NCI-H345 treated with DMSO at 0.1 percent for 48 hours (cell line): ENCODE data around the gene TCF21.
A peak's percentile ranks its signal among the peaks of the same experiment; 100 is the strongest.

ENCODE experiments used
- DNase-seq: peaks from one replicate; lab custom pipeline; 2025; ENCODE audit not compliant: unreplicated experiment; lab: John Stamatoyannopoulos, UW

TCF21 gene

DNA sequence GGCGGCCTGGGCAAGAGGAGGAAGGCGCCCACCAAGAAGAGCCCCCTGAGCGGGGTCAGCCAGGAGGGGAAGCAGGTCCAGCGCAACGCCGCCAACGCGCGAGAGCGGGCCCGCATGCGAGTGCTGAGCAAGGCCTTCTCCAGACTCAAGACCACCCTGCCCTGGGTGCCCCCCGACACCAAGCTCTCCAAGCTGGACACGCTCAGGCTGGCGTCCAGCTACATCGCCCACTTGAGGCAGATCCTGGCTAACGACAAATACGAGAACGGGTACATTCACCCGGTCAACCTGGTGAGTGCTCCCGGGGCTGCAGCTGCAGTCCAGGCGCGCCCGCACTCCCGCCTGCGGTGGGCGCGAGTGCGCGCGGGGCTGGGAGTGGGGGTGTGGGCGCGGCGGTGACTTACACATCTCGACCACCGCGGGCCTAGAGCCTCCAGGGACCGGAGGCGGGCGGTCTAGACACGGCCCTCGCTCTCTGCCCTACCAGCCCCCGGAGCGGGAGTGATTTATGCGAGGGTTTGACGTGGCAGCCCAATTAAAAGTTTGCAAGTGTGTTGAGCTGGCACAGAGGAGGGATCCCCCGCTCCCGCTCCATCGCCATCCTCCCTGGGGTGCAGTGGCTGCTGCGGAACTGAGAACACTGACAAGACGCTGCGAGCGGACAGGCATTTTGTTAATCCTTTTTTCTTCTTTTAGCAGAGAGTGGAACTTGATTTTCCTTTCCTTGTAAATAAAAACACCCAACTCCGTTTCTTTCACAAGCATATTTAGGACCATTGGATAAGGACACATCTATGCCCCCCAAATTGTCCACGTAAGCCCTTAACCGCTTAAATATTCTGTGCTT lies 867 bp downstream of the TCF21 start:
- DNase-seq, result no peak

- DNase-seq, result no peak
Measured at GRCh38 chr6:133890711-133891148, 1.8 kb downstream of the TCF21 start.

DNA sequence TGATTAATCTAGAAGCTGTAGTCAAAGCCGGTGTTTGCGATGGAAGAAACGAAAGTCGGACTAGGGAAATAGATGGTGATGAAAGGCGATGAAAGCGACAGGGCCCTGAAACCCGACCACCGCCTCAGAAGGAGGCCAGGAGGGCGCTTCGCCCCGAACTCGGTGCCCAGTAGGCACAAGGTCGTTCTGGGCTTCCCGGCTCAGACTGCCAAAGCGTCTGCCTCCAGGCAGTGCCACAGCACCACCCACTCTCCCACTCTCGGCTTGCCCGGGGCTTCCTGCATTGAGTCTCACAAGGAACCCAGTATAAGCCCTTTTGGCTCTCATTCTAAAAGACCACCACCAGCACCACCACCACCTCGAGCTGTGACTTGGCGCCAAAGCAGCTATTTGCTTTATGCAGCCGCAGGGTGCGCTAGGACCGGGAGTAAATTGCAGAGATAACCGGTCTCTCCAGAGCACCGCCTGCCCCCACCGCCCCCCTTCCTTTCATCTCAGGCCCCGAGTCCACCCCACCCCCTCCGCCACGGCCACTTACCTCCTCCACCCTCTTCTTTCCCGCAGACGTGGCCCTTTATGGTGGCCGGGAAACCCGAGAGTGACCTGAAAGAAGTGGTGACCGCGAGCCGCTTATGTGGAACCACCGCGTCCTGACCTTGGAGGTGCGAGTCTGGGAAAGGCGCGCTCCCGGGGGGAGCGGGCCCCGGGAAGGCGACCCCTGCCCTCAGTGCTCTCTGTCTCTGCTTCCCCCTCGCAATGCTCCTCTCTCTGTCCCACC lies 2.4 kb downstream of the TCF21 start:
- DNase-seq, result no peak

GRCh38 chr6:133891927-133892812 lies 3.3 kb downstream of the TCF21 start:
- DNase-seq, result no peak

- no peak for DNase-seq
Measured at GRCh38 chr6:133892813-133893691, 4.1 kb downstream of the TCF21 start.

- no peak for DNase-seq
Measured at GRCh38 chr6:133893946-133894345, 5.0 kb downstream of the TCF21 start.

GRCh38 chr6:133894369-133894768 lies 5.5 kb downstream of the TCF21 start:
- DNase-seq, result no peak

DNA sequence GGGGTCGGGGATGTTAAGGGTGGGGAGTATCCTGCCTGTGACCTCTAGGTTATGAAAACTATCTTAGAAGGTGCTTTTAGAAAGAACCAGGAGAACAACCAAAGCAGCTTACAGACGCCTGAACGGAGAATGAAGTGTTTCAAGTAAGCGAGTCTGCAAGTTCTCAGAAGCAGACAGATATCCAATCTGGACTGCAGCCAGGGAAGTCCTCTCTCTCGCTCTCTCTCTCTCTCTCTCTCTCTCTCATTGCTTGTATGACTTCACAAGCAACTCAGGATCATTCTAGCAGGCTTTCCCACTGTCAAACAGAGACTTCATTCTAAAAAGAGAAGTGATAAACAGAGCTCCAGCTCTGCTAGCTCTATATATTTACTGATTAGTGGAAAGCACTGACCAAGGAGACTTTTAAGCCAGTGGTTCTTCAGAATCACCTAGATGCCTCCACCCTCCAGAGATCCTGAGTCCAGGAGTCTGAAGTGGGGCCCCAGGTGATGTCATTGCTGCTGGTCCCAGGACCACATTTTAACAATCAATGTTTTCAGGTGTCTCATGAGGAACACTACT lies 6.0 kb downstream of the TCF21 start:
- DNase-seq, result no peak

- no peak for DNase-seq
Measured at GRCh38 chr6:133895573-133896343, 6.8 kb downstream of the TCF21 start.

GRCh38 chr6:133896344-133896721 lies 7.4 kb downstream of the TCF21 start:
- no peak for DNase-seq

- no peak for DNase-seq
Measured at GRCh38 chr6:133898263-133898662, 9.3 kb downstream of the TCF21 start.

DNA sequence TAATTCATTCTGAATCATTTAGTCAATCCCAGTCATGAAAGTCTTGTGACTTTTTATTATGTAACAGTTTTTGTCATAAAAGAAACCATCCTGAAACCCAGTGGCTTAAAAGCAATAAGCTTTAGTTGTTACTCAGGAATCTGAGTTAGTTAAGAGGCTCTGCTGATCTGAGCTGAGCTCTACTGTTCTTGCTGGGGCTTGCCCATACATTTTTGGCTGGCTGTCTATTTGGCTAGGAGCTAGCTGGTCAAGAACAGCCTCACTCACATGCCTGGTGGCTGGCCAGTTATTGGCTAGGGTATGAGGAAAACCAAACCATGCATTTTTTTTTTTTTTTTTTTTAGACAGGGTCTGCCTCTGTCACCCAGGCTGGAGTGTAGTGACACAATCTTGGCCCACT lies 10.6 kb downstream of the TCF21 start:
- DNase-seq, result no peak

- DNase-seq, result no peak
Measured at GRCh38 chr6:133903855-133904254, 14.9 kb downstream of the TCF21 start.

DNA sequence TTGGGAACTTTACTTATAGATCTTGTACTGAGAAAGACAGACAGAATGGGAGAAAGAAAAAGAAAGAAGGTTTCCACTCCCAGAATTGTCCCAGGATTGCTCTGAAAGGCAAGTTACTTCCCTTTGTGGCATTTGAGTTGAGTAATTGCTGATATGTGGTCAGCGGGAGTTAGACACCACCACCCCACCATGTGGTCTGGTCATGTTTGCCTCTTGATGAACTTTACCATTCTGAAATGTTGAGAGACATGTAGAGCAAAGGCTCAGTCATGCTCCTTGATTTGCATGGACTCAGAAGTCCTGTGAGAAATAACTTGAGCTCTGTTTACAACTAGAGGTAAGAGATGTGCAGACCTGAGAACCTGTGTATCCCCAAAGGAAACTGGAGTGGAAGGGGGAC lies 17.1 kb downstream of the TCF21 start:
- DNase-seq, result no peak

- DNase-seq, result peak; percentile 69
Measured at GRCh38 chr6:133916650-133917151, 27.8 kb downstream of the TCF21 start.

GRCh38 chr6:133917781-133918180 lies 28.9 kb downstream of the TCF21 start:
- DNase-seq, result no peak

- DNase-seq, result no peak
Measured at GRCh38 chr6:133918208-133918930, 29.5 kb downstream of the TCF21 start.

DNA sequence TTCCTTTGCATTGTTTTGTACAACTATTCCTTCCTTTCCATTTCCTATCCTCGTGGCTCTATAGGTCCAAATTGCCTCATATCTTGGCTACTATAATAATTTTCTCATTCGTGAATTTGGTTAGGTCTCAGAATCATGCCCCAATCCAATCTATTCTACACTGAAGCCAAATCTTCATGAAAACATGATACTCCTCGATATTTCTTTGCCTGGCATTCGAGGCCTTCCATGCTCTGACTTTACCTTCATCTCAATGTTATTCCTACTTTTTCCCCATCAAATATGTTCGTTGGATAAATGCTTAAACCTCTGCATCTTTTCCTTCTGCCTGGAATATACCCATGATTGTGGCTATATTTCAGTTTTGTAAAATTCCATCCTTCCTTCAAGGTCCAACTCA lies 30.4 kb downstream of the TCF21 start:
- no peak for DNase-seq
